OCI-LY7 (cell line): ENCODE results near the gene DNMT3A.

Experiments
- EZH2phosphoT487 ChIP-seq: fragments of 200-600 bp; sonication (generic); IDR thresholded peaks from 2 replicates; pipeline ENCODE4 v1.6.1; 2018; ENCODE audit warnings: low read depth, borderline replicate concordance, mild to moderate bottlenecking, mixed run types, antibody characterized with exemption, low read length, moderate library complexity, mixed read lengths
- TF ChIP-seq, protein P1 (sequence below): fragments of 200-600 bp; sonication (generic); conservative IDR thresholded peaks from 2 replicates; pipeline ENCODE4 v1.5.1; 2014; ENCODE audit warnings: mild to moderate bottlenecking, antibody characterized with exemption, low read length, moderate library complexity, mixed read lengths

DNA sequence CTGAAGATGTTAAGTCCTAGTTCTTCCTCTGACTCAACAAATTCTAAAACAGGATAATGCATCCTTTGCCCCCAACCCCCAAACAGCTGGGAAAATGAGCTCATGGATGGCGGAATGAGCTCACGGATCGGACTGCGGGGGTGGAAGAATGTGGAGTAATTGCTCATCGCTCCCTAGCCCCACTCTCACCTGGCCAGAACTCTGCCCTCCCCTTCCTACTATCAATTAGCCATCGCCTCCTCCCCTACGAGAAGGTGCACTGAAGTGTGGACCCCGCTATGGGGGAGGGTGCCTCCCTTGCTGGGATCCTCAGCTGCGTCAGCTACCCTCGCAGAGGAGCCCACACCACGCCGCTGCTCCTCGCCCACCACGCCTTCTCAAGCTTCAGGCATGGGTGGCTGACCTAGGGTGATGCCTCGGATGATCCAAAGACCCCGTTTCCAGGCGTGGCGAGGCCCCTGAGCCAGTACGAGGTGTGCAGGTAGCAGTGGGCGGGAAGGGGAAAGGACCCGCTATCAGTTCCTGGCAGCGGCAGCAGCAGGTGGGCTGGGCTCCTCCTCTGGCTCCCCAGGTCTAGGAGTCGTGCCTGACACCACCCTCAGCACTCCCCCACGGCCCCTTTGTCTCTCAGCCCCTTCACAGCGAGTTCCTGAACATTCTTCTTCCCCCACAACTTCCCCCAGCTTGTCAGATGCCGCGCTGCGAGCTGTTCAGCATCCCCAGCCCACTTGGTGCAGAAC is 91.2 kb downstream of the DNMT3A start:
- TF ChIP-seq, protein P1, sequence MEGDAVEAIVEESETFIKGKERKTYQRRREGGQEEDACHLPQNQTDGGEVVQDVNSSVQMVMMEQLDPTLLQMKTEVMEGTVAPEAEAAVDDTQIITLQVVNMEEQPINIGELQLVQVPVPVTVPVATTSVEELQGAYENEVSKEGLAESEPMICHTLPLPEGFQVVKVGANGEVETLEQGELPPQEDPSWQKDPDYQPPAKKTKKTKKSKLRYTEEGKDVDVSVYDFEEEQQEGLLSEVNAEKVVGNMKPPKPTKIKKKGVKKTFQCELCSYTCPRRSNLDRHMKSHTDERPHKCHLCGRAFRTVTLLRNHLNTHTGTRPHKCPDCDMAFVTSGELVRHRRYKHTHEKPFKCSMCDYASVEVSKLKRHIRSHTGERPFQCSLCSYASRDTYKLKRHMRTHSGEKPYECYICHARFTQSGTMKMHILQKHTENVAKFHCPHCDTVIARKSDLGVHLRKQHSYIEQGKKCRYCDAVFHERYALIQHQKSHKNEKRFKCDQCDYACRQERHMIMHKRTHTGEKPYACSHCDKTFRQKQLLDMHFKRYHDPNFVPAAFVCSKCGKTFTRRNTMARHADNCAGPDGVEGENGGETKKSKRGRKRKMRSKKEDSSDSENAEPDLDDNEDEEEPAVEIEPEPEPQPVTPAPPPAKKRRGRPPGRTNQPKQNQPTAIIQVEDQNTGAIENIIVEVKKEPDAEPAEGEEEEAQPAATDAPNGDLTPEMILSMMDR: no peak
- no peak for TF ChIP-seq EZH2phosphoT487
